GOT3 (cell line): ENCODE measurements around the gene USP34.
"Not testable (repeated sequence)": the region's sequence is repeated elsewhere in the genome, so short reads cannot be mapped to it uniquely, and the experiment has no call there.

Experiments
- DNase-seq: peaks from one replicate; lab custom pipeline; 2025; ENCODE audit warnings: mixed read lengths; lab: John Stamatoyannopoulos, UW

USP34 gene

GRCh38 chr2:61252031-61252430 is 218.9 kb downstream of the USP34 start:
- DNase-seq = no peak

GRCh38 chr2:61249521-61250071 is 221.3 kb downstream of the USP34 start:
- DNase-seq = no peak

GRCh38 chr2:61247204-61247812 is 223.6 kb downstream of the USP34 start:
- DNase-seq = no peak

GRCh38 chr2:61244694-61245093 is 226.2 kb downstream of the USP34 start:
- no peak for DNase-seq

- DNase-seq = no peak
These were observed 229.6 kb downstream of the USP34 start for GRCh38 chr2:61241266-61241665.

GRCh38 chr2:61238219-61239012 is 232.5 kb downstream of the USP34 start:
- no peak for DNase-seq

- DNase-seq = no peak
These were observed 235.2 kb downstream of the USP34 start for GRCh38 chr2:61235716-61236115.

GRCh38 chr2:61233581-61233980 is 237.3 kb downstream of the USP34 start:
- DNase-seq = no peak

- no peak for DNase-seq
These were observed 241.0 kb downstream of the USP34 start for GRCh38 chr2:61229936-61230335.

GRCh38 chr2:61222567-61222966 is 248.3 kb downstream of the USP34 start:
- no peak for DNase-seq

- DNase-seq = no peak
These were observed 249.1 kb downstream of the USP34 start for GRCh38 chr2:61221819-61222218.

GRCh38 chr2:61220768-61221167 is 250.1 kb downstream of the USP34 start:
- DNase-seq = no peak

- no peak for DNase-seq
These were observed 252.1 kb downstream of the USP34 start for GRCh38 chr2:61218817-61219170.

GRCh38 chr2:61218076-61218816 is 252.6 kb downstream of the USP34 start:
- no peak for DNase-seq

GRCh38 chr2:61214171-61214570 is 256.7 kb downstream of the USP34 start:
- DNase-seq = no peak

GRCh38 chr2:61210332-61210981 is 260.4 kb downstream of the USP34 start:
- no peak for DNase-seq

- no peak for DNase-seq
These were observed 265.8 kb downstream of the USP34 start for GRCh38 chr2:61205132-61205531.

GRCh38 chr2:61196671-61197070 is 274.2 kb downstream of the USP34 start:
- no peak for DNase-seq

GRCh38 chr2:61194646-61195045 is 276.2 kb downstream of the USP34 start:
- DNase-seq = not testable (repeated sequence)

GRCh38 chr2:61193670-61194561 is 277.0 kb downstream of the USP34 start:
- no peak for DNase-seq

GRCh38 chr2:61187085-61187484 is 283.8 kb downstream of the USP34 start:
- no peak for DNase-seq
